T-cell (primary cell): ENCODE results near the gene RXRA. TPM values are rescaled to one million over a fixed set of nuclear protein-coding genes. Genes with fewer than 3 reads are reported as not detected.

ENCODE experiments used
- ATAC-seq, 4 experiments: fragments of 200-7000 bp in 3 of 4; fragments of 150-1000 bp in 1 of 4; cut with Tn5 transposase; replicated peaks in 1 of 4; 1 replicate in 3 of 4; 2 replicates in 1 of 4; pipeline ENCODE4 v1.10.0; 2021; ENCODE audit warnings: moderate library complexity in 3 of 4, mild to moderate bottlenecking in 2 of 4, moderate number of reproducible peaks in 1 of 4
- CTCF ChIA-PET, 2 donors: fragments of 300-600 bp; sonication (Branson Sonifier 250); formaldehyde crosslinking; loops; one replicate each; lab custom pipeline; 2022; ENCODE audit warnings: antibody characterized with exemption in 2 of 2; lab: Charles Lee
- POLR2A ChIA-PET, 2 donors: fragments of 300-600 bp; sonication (Branson Sonifier 250); formaldehyde crosslinking; loops; one replicate each; lab custom pipeline; 2022; ENCODE audit warnings: antibody characterized with exemption in 2 of 2; lab: Charles Lee
- DNase-seq, 35 experiments: peaks; one replicate each; pipeline versions ENCODE4 v3.0.0 to v3.0.0-alpha.2; 2013 to 2023
- H3K27ac ChIP-seq: one replicate; pipeline ENCODE4 v1.5.1; 2013; ENCODE audit warnings: low read length
- H3K27me3 ChIP-seq, 2 experiments: replicated peaks in 1 of 2; 1 replicate in 1 of 2; 2 replicates in 1 of 2; pipeline versions ENCODE4 v1.6.1 to v1.7.0; 2013; ENCODE audit warnings: low read length in 1 of 2, mixed read lengths in 1 of 2; ENCODE audit not compliant: control insufficient read depth in 2 of 2, insufficient read depth in 2 of 2; ENCODE audit errors: extremely low read depth in 1 of 2
- H3K36me3 ChIP-seq, 2 donors: 1 replicate in 1 of 2; 2 replicates in 1 of 2; pipeline versions ENCODE4 v1.6.1 to v1.7.0; 2013; ENCODE audit warnings: low read length in 1 of 2; ENCODE audit not compliant: control insufficient read depth in 2 of 2, insufficient read depth in 1 of 2; ENCODE audit errors: extremely low read depth in 1 of 2
- H3K4me1 ChIP-seq, 2 experiments: 1 replicate in 1 of 2; 2 replicates in 1 of 2; pipeline versions ENCODE4 v1.6.1 to v1.7.0; 2013; ENCODE audit warnings: low read length in 2 of 2, mixed read lengths in 1 of 2; ENCODE audit not compliant: insufficient read depth in 2 of 2, control insufficient read depth in 1 of 2; ENCODE audit errors: extremely low read depth in 1 of 2
- H3K4me3 ChIP-seq, 2 donors: 1 replicate in 1 of 2; 2 replicates in 1 of 2; pipeline versions ENCODE4 v1.5.1 to v1.7.0; 2013; ENCODE audit warnings: mild to moderate bottlenecking in 2 of 2, low read length in 1 of 2, moderate library complexity in 1 of 2; ENCODE audit not compliant: control insufficient read depth in 1 of 2; ENCODE audit errors: extremely low read depth in 1 of 2
- H3K9me3 ChIP-seq: 2 replicates; pipeline ENCODE4 v1.7.0; 2013
- H3K27ac Mint-ChIP-seq, 2 donors: one replicate each; pipeline ENCODE4 v1.8.0; 2020 to 2021; ENCODE audit warnings: mild to moderate bottlenecking in 2 of 2, mixed read lengths in 2 of 2
- H3K27me3 Mint-ChIP-seq, 2 donors: one replicate each; pipeline ENCODE4 v1.8.0; 2021 to 2022; ENCODE audit warnings: mixed read lengths in 2 of 2
- H3K36me3 Mint-ChIP-seq: one replicate; pipeline ENCODE4 v1.8.0; 2021; ENCODE audit warnings: mixed read lengths
- H3K4me1 Mint-ChIP-seq, 3 donors: one replicate each; pipeline ENCODE4 v1.8.0; 2020 to 2022; ENCODE audit warnings: mixed read lengths in 3 of 3, mild to moderate bottlenecking in 1 of 3
- H3K4me3 Mint-ChIP-seq, 3 donors: one replicate each; pipeline ENCODE4 v1.8.0; 2020 to 2022; ENCODE audit warnings: mild to moderate bottlenecking in 3 of 3, mixed read lengths in 3 of 3, moderate library complexity in 3 of 3
- H3K9me3 Mint-ChIP-seq, 3 donors: one replicate each; pipeline ENCODE4 v1.8.0; 2020 to 2022; ENCODE audit warnings: mixed read lengths in 3 of 3
- WGBS: methylation state at CpG from one replicate; pipeline ENCODE4 v1.1.5; 2013; ENCODE audit warnings: missing lambda C conversion rate; ENCODE audit not compliant: insufficient coverage; 5-methylcytosine and 5-hydroxymethylcytosine counted together
- total RNA-seq, 35 experiments: library from RNA in 6 of 35; stranded (reverse) in 6 of 35; fragments of 120-200 nt in 1 of 35; gene quantifications; one replicate each; pipeline versions ENCODE4 v1.2.1 to v1.2.4 and lab custom pipeline; 2013 to 2026

The RXRA gene
- total RNA-seq (10 to 100 TPM in 4 of 5 donors, 1 to 10 TPM in 1; 5.6 to 17.7 (median 14.5) TPM), total RNA-seq (lab: John Stamatoyannopoulos, UW) (9.0 to 68.5 (median 23.3) reads per million in 29 experiments)
- total RNA-seq (2013) = 5.9 TPM

DNA sequence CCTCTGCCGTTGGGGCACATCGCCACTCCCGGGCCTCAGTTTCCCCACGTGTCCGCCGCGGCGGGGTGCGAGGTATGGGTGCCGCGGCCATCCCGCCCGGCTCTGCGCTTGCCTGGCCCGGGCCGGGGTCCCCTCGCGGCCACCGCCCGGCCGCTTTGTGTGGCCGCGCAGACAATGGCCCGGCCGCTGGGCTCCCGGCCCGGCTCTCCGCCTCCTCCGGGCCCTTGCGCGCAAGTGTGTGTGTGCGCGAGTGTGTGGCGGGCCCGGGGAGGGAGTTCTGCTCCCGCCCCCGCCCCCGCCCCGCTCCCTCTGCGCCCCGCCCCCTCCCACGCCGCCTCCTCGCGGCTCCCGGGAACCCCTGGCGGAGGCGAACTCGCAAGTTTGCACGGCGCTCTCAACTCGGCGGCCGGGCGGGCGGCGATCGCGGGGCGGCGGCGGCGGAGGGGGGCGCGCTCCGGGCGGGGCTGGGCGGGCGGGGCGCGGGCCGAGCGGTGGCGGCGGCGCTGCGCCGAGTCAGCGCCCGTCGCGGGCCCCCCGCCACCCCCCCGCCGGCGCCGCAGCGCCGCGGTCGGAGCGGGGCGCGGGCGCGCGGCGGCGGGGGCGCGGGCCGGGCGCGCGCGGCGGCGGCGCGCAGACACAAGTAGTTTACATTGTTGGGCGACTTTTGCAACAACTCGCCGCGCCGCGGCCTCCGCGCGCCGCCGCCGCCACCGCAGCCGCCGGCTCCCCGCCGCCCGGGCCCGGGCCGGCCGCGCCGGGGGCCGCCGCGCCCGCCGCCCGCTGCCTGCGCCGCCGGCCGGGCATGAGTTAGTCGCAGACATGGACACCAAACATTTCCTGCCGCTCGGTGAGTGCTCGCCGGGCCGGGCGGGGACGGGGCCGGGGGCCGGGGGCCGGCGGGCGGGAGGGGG lies at the start of gene RXRA:
Gene RXRA, plus strand, starts transcription at position 643 of the 911 bp plus-strand sequence. Its CDS starts 177 bp downstream, at position 820.
- ChIA-PET CTCF (no interaction called here), POLR2A (no interaction called here)
- Histone ChIP-seq H3K36me3 (no peaks in the 10 kb centered on the region), H3K27ac (peak within 1 kb of the TSS; percentile 38), H3K4me1 (peaks cover 0 to 27% of the 10 kb centered on the region in 2 experiments), H3K9me3 (no peaks in the 10 kb centered on the region), H3K4me3 (peak within 1 kb of the TSS; percentile 84 to 86), H3K27me3 (peaks cover 0 to 28% of the 10 kb centered on the region in 2 experiments)
- ATAC-seq = peak; percentile 67 to 74 (median 70)
- Mint-ChIP-seq H3K4me1 (peaks cover 6 to 26% (median 11%) of the 10 kb centered on the region in 3 donors), H3K4me3 (peak within 1 kb of the TSS; percentile 71 to 82 (median 79)), H3K27me3 (no peaks in the 10 kb centered on the region), H3K9me3 (no peaks in the 10 kb centered on the region), H3K27ac (no peak within 1 kb of the TSS), H3K36me3 (no peaks in the 10 kb centered on the region)
- WGBS = under 1% methylated on average over 90 of the region's 156 CpGs
- DNase-seq = peak; percentile 15 to 86 (median 54)

- Histone ChIP-seq H3K4me1 (no peaks in the 10 kb centered on the region), H3K36me3 (no peaks in the 10 kb centered on the region), H3K9me3 (no peaks in the 10 kb centered on the region), H3K27me3 (peaks cover 0 to 42% of the 10 kb centered on the region in 2 experiments), H3K27ac (no peak overlapping the region), H3K4me3 (no peak overlapping the region)
- H3K9me3 Mint-ChIP-seq = no peaks in the 10 kb centered on the region
- no peak overlapping the region for H3K4me3 Mint-ChIP-seq
- CTCF ChIA-PET = no interaction called here
- no peaks in the 10 kb centered on the region for H3K36me3 Mint-ChIP-seq
- H3K27me3 Mint-ChIP-seq = peaks cover 11 to 13% of the 10 kb centered on the region in 2 donors
- ATAC-seq (no peak), DNase-seq (no peak)
- WGBS = 93% methylated on average over 6 of the region's 7 CpGs
- no peaks in the 10 kb centered on the region for H3K4me1 Mint-ChIP-seq
- POLR2A ChIA-PET = no interaction called here
- H3K27ac Mint-ChIP-seq = no peak overlapping the region
Observed at GRCh38 chr9:134278286-134278685, 48.0 kb upstream of the RXRA start.

GRCh38 chr9:134278974-134279640 lies 47.1 kb upstream of the RXRA start:
- peaks cover 0 to 46% of the 10 kb centered on the region in 2 experiments for H3K27me3 ChIP-seq
- whole genome bisulfite sequencing = 71% methylated on average over 8 of the region's 8 CpGs
- CTCF ChIA-PET = no interaction called here
- no peaks in the 10 kb centered on the region for H3K4me1 Mint-ChIP-seq
- no peaks in the 10 kb centered on the region for H3K36me3 Mint-ChIP-seq
- no peaks in the 10 kb centered on the region for H3K4me1 ChIP-seq
- H3K4me3 ChIP-seq = no peak overlapping the region
- no peak for ATAC-seq
- H3K27ac Mint-ChIP-seq = no peak overlapping the region
- POLR2A ChIA-PET = no interaction called here
- no peaks in the 10 kb centered on the region for H3K9me3 ChIP-seq
- no peaks in the 10 kb centered on the region for H3K36me3 ChIP-seq
- H3K27ac ChIP-seq = no peak overlapping the region
- no peaks in the 10 kb centered on the region for H3K9me3 Mint-ChIP-seq
- no peak overlapping the region for H3K4me3 Mint-ChIP-seq
- DNase-seq = no peak
- peaks cover 12% of the 10 kb centered on the region in 2 donors for H3K27me3 Mint-ChIP-seq

GRCh38 chr9:134282138-134282650 lies 44.1 kb upstream of the RXRA start:
- Mint-ChIP-seq H3K4me1 (no peaks in the 10 kb centered on the region), H3K4me3 (no peak overlapping the region), H3K36me3 (no peaks in the 10 kb centered on the region), H3K27me3 (peaks cover 5% of the 10 kb centered on the region in 2 donors), H3K9me3 (no peaks in the 10 kb centered on the region), H3K27ac (no peak overlapping the region)
- WGBS = 77% methylated on average over 15 of the region's 19 CpGs
- Histone ChIP-seq H3K27me3 (peaks cover 0 to 39% of the 10 kb centered on the region in 2 experiments), H3K4me1 (no peaks in the 10 kb centered on the region), H3K36me3 (no peaks in the 10 kb centered on the region), H3K27ac (no peak overlapping the region), H3K9me3 (no peaks in the 10 kb centered on the region), H3K4me3 (no peak overlapping the region)
- DNase-seq (no peak), ATAC-seq (no peak)
- ChIA-PET CTCF (no interaction called here), POLR2A (no interaction called here)

DNA sequence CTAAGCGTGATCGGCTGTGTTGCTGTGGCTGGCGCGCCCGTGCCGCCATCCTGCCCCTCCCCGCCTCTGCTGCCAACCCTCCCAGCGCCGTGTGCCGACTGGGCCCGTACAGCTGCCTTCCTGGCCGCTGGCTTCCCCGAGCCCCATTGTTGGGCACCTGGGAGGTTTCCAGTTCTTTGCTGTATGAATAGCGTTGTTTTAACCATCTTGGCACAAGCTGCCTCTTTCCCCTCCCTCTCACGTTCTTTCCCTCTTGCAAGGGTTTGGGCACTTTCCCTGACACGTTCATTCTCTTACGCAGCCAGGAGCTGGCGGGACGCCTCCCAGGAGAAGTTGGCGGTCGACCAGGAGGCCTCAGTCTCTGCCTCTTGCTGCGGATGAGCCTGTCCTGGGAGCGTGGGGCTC lies 43.1 kb upstream of the RXRA start:
- Histone ChIP-seq H3K27ac (no peak overlapping the region), H3K9me3 (no peaks in the 10 kb centered on the region), H3K4me3 (no peak overlapping the region), H3K36me3 (no peaks in the 10 kb centered on the region), H3K27me3 (peaks cover 0 to 36% of the 10 kb centered on the region in 2 experiments), H3K4me1 (no peaks in the 10 kb centered on the region)
- Mint-ChIP-seq H3K27ac (no peak overlapping the region), H3K4me1 (no peaks in the 10 kb centered on the region), H3K9me3 (no peaks in the 10 kb centered on the region), H3K4me3 (no peak overlapping the region), H3K36me3 (no peaks in the 10 kb centered on the region), H3K27me3 (peaks cover 5% of the 10 kb centered on the region in 2 donors)
- CTCF ChIA-PET = no interaction called here
- WGBS = 49% methylated on average over 20 of the region's 23 CpGs
- POLR2A ChIA-PET = no interaction called here
- DNase-seq = no peak
- no peak for ATAC-seq

DNA sequence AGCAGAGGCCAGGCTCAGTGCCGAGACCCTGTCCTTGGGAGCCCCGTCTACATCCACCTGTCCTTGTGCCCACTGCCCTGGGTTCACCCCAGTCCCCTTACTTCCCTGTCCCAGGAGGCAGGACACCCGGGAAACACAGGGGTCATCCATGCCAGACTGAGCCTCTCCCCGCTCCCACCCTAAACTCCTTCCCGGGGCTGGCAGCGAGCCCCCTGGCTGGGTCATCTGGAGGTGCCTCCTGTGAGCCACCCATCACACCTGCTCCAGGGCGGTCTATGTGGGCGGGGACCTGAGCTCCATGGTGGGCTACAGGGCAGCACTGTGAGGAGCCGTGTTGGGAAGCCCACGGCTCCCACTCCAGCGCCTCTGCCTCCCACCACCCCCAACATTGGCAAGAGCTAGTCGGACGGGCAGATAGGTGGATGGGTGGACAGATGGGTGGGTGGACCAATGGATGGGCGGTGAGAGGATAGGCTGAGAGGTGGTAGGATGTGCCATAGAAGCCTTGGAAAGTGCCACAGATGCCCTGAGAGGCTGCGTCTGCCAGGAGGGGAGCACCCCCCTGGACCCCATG lies 42.5 kb upstream of the RXRA start:
- no peaks in the 10 kb centered on the region for H3K9me3 Mint-ChIP-seq
- CTCF ChIA-PET = interaction anchor here in 1 of 2 donors (1.0 kb wide), 1 partner anchor 11 kb away, joined by 7 read pairs; no protein-coding TSS in a partner anchor
- Histone ChIP-seq H3K27me3 (peaks cover 0 to 37% of the 10 kb centered on the region in 2 experiments), H3K27ac (no peak overlapping the region), H3K36me3 (no peaks in the 10 kb centered on the region), H3K4me3 (no peak overlapping the region), H3K9me3 (no peaks in the 10 kb centered on the region), H3K4me1 (no peaks in the 10 kb centered on the region)
- no peaks in the 10 kb centered on the region for H3K4me1 Mint-ChIP-seq
- no peaks in the 10 kb centered on the region for H3K36me3 Mint-ChIP-seq
- H3K27ac Mint-ChIP-seq = no peak overlapping the region
- peaks cover 5% of the 10 kb centered on the region in 2 donors for H3K27me3 Mint-ChIP-seq
- 70% methylated on average over 4 of the region's 15 CpGs for WGBS
- H3K4me3 Mint-ChIP-seq = no peak overlapping the region
- POLR2A ChIA-PET = no interaction called here
- DNase-seq (no peak), ATAC-seq (no peak)
